ENCODE measurements around the gene GBF1. TPM values are rescaled to one million over a fixed set of nuclear protein-coding genes. Genes with fewer than 3 reads are reported as not detected.

Gene GBF1
- total RNA-seq, 6 experiments from 2014 or later = 22.6 to 27.2 (median 23.7) TPM

DNA sequence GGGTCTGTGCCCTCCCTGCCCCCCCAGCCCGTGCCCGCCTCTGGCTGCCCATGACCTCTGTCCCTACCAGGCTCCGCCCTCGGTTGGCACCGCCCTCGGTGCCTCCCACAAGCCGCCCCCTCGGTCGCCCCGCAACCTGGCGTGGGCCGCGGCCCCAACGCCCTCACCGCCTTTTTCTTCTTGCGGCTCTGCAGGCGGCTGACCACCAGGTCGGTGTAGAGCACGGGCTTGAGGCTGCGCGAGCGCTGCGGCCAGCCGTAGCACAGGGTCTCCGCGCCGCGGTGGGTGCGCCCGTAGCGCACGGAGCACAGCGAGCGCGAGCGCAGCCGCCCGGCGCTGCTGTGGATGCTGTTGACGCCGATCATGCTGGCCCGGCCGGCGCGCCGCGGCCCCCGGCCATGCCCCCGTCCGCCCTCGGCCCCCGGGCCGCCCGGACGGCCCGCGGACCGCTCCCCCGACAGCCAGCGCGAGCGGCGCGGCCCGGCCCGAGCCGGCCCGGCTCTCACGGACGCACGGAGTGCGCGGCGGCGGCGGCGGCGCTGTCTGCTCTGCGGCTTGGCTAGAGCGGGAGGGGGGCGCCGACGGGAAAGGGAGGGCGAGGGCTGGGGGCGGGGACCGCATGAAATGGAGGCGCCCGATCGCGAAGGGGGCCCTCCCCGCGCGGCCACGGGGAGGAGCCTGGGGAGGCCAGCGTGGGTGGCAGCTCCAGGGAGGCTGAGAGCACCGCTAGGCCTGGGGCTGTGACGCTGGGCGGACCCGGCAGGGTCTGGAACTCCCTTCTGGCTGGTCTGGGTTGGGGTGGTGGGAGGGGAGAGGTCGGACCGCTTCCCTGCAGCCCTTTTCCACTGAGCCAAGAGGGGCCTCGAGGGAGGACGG, 163.6 kb downstream of the GBF1 start:
- peak in 1 of 3 donors; percentile 47 for DNase-seq
- intact Hi-C loops (cut with DNase I) = no loop called here
- under 1% methylated on average over 28 of the region's 103 CpGs for WGBS (ENCODE audit: insufficient coverage, low coverage, low lambda C conversion rate, missing lambda C conversion rate)
- H3K27ac ChIP-seq = no peak overlapping the region
- ATAC-seq = peak; percentile 14 to 48 (median 34)
- H3K4me1 ChIP-seq = no peaks in the 10 kb centered on the region
- no peak overlapping the region for H3K4me3 ChIP-seq
- no peak for TF ChIP-seq POLR2A (IDR thresholded peaks at IDR 0.05)
- TF ChIP-seq, protein P1, sequence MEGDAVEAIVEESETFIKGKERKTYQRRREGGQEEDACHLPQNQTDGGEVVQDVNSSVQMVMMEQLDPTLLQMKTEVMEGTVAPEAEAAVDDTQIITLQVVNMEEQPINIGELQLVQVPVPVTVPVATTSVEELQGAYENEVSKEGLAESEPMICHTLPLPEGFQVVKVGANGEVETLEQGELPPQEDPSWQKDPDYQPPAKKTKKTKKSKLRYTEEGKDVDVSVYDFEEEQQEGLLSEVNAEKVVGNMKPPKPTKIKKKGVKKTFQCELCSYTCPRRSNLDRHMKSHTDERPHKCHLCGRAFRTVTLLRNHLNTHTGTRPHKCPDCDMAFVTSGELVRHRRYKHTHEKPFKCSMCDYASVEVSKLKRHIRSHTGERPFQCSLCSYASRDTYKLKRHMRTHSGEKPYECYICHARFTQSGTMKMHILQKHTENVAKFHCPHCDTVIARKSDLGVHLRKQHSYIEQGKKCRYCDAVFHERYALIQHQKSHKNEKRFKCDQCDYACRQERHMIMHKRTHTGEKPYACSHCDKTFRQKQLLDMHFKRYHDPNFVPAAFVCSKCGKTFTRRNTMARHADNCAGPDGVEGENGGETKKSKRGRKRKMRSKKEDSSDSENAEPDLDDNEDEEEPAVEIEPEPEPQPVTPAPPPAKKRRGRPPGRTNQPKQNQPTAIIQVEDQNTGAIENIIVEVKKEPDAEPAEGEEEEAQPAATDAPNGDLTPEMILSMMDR (IDR thresholded peaks at IDR 0.05) = no peak
- no peaks in the 10 kb centered on the region for H3K9me3 ChIP-seq
- H3K27me3 ChIP-seq = peaks cover 11 to 14% of the 10 kb centered on the region in 2 donors
- H3K36me3 ChIP-seq = no peaks in the 10 kb centered on the region

GRCh38 chr10:102409604-102410428, 164.5 kb downstream of the GBF1 start:
- DNase-seq = no peak
- H3K4me1 ChIP-seq = no peaks in the 10 kb centered on the region
- H3K4me3 ChIP-seq = no peak overlapping the region
- no peaks in the 10 kb centered on the region for H3K9me3 ChIP-seq
- ATAC-seq = no peak
- WGBS (ENCODE audit: insufficient coverage, low coverage, low lambda C conversion rate, missing lambda C conversion rate) = 43% methylated on average over 8 of the region's 24 CpGs
- intact Hi-C loops (cut with DNase I) = no loop called here
- no peak for TF ChIP-seq POLR2A (IDR thresholded peaks at IDR 0.05)
- TF ChIP-seq, protein P1 (IDR thresholded peaks at IDR 0.05) = no peak
- H3K27ac ChIP-seq = no peak overlapping the region
- no peaks in the 10 kb centered on the region for H3K36me3 ChIP-seq
- H3K27me3 ChIP-seq = peaks cover 11 to 14% of the 10 kb centered on the region in 2 donors

DNA sequence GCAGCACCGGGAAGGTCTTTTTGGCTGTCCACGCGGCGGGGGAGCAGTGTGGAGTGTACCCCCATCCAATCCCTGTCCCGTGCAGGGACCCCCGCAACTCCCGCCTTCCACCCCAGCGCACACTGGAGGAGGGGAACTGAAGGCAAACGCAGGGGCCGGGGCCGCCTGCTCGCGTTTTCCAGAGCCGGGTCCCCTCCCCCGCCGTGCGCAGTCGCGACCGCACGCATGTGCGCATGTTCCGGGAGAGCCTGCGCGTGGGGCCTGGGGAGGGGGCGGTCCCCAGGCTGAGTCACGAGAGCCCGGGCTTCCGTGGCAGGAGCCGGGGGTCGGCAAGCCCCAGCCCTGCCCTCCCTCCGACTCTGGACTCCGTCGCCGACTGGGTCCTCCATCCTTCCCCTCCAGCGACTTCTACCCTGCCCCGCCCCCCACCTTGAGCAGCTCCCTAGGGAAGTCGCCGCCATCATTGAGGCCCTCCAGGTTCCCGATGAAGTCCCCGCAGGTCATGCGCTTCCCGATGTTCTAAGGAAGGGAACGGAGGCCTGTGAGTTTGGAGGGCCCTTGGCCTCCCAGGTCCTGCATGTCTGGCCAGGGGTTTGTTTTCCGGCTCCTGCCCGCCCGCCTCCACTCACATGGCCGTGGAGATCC, 165.2 kb downstream of the GBF1 start:
- Histone ChIP-seq H3K27me3 (peaks cover 11 to 14% of the 10 kb centered on the region in 2 donors), H3K27ac (no peak overlapping the region), H3K36me3 (no peaks in the 10 kb centered on the region), H3K4me3 (no peak overlapping the region), H3K4me1 (no peaks in the 10 kb centered on the region), H3K9me3 (no peaks in the 10 kb centered on the region)
- 10% methylated on average over 11 of the region's 48 CpGs for WGBS (ENCODE audit: insufficient coverage, low coverage, low lambda C conversion rate, missing lambda C conversion rate)
- intact Hi-C loops (cut with DNase I) = no loop called here
- DNase-seq (no peak), ATAC-seq (no peak)
- TF ChIP-seq, protein P1 (IDR thresholded peaks at IDR 0.05) = no peak

- intact Hi-C loops (cut with DNase I) = no loop called here
- H3K9me3 ChIP-seq = no peaks in the 10 kb centered on the region
- H3K27ac ChIP-seq = no peak overlapping the region
- no peaks in the 10 kb centered on the region for H3K4me1 ChIP-seq
- H3K36me3 ChIP-seq = no peaks in the 10 kb centered on the region
- H3K4me3 ChIP-seq = no peak overlapping the region
- ATAC-seq (no peak), DNase-seq (no peak)
- WGBS (ENCODE audit: insufficient coverage, low coverage, low lambda C conversion rate, missing lambda C conversion rate) = 96% methylated on average over 3 of the region's 14 CpGs
- TF ChIP-seq POLR2A (IDR thresholded peaks at IDR 0.05) = no peak
- TF ChIP-seq, protein P1 (IDR thresholded peaks at IDR 0.05) = no peak
- peaks cover 11 to 14% of the 10 kb centered on the region in 2 donors for H3K27me3 ChIP-seq
Measured at GRCh38 chr10:102411341-102412255, 166.3 kb downstream of the GBF1 start.

Measured in right lobe of liver (tissue), 6 donors.